HepG2 (cell line): ENCODE results near the gene ADGRL3. TPM values are rescaled to one million over a fixed set of nuclear protein-coding genes. Genes with fewer than 3 reads are reported as not detected.
"Not testable (repeated sequence)": the region's sequence is repeated elsewhere in the genome, so short reads cannot be mapped to it uniquely, and the experiment has no call there.

ENCODE experiments used
- ATAC-seq: fragments of 200-7000 bp; cut with Tn5 transposase; 3 replicates; pipeline ENCODE4 v1.9.1; 2020; ENCODE audit warnings: mild to moderate bottlenecking, moderate library complexity
- BruUV-seq: library from RNA; stranded (reverse); fragments of 400-500 nt; replicated peaks from 2 replicates; lab custom pipeline; 2021; lab: Mats Ljungman, UMichigan
- CTCF ChIA-PET: fragments of 300-600 bp; formaldehyde crosslinking; extraction: SDS; loops from one replicate; lab custom pipeline; 2021; ENCODE audit warnings: low total read pairs, inconsistent platforms, low intra/inter-chr PET ratio; lab: Yijun Ruan, JAX
- POLR2A ChIA-PET: fragments of 350-600 bp; sonication (Branson Sonifier 250); formaldehyde crosslinking; loops from one replicate; lab custom pipeline; 2020; ENCODE audit warnings: antibody characterized with exemption, inconsistent platforms; lab: Yijun Ruan, JAX
- DNase-seq: peaks from one replicate; pipeline ENCODE4 v3.0.0-alpha.2; 2015; ENCODE audit warnings: low spot score
- FAIRE-seq: peaks from 3 replicates; lab custom pipeline; 2011; peaks lifted over from hg19 to GRCh38; lab: Jason Lieb, UNC
- H2AFZ ChIP-seq: one replicate; pipeline ENCODE4 v1.6.1; 2011; ENCODE audit warnings: low read length, inconsistent platforms
- H3K27ac ChIP-seq: fragments of 300-600 bp; 3 replicates; pipeline ENCODE4 v1.8.0; 2011; ENCODE audit warnings: mixed run types, mild to moderate bottlenecking, mixed read lengths, low read length, inconsistent platforms; ENCODE audit not compliant: insufficient read depth; ENCODE audit errors: extremely low read length
- H3K27me3 ChIP-seq, 2 experiments: fragments of 200-600 bp in 1 of 2; 2 replicates in 1 of 2; 3 replicates in 1 of 2; pipeline versions ENCODE4 v1.6.0 to v1.8.0; 2011; ENCODE audit warnings: low read length in 2 of 2, mild to moderate bottlenecking in 2 of 2, moderate library complexity in 2 of 2, inconsistent platforms in 1 of 2; ENCODE audit not compliant: insufficient read depth in 2 of 2, control insufficient read depth in 1 of 2
- H3K36me3 ChIP-seq, 2 experiments: fragments of 200-600 bp in 1 of 2; replicated peaks in 1 of 2; 2 replicates in 1 of 2; 3 replicates in 1 of 2; pipeline versions ENCODE4 v1.5.1 to v1.8.0; 2011; ENCODE audit warnings: low read length in 2 of 2, inconsistent platforms in 1 of 2; ENCODE audit not compliant: insufficient read depth in 2 of 2, control insufficient read depth in 1 of 2
- H3K4me1 ChIP-seq: 2 replicates; pipeline ENCODE4 v1.5.1; 2012; ENCODE audit warnings: low read length, inconsistent platforms; ENCODE audit not compliant: insufficient read depth
- H3K4me2 ChIP-seq: 2 replicates; pipeline ENCODE4 v1.6.0; 2011; ENCODE audit warnings: low read depth, low read length, inconsistent platforms
- H3K4me3 ChIP-seq, 3 experiments: fragments of 200-600 bp in 1 of 3; sonication (generic), shearing (Covaris generic) in 1 of 3; replicated peaks in 1 of 3; 2 replicates each; pipeline ENCODE4 v1.5.1; 2011 to 2016; ENCODE audit warnings: low read length in 3 of 3, inconsistent platforms in 2 of 3, low read depth in 2 of 3, mild to moderate bottlenecking in 2 of 3, control low read depth in 1 of 3, mixed read lengths in 1 of 3; ENCODE audit not compliant: insufficient read depth in 1 of 3
- H3K79me2 ChIP-seq: one replicate; pipeline ENCODE4 v1.6.1; 2011; ENCODE audit warnings: low read length, inconsistent platforms; ENCODE audit not compliant: insufficient read depth
- H3K9ac ChIP-seq: 2 replicates; pipeline ENCODE4 v1.6.0; 2011; ENCODE audit warnings: mild to moderate bottlenecking, low read depth, low read length, inconsistent platforms; ENCODE audit not compliant: insufficient read depth
- H3K9me3 ChIP-seq: 2 replicates; pipeline ENCODE4 v1.5.1; 2012; ENCODE audit warnings: mild to moderate bottlenecking, low read length
- H4K20me1 ChIP-seq: 2 replicates; pipeline ENCODE4 v1.6.0; 2011; ENCODE audit warnings: inconsistent platforms, mild to moderate bottlenecking, low read length, moderate library complexity; ENCODE audit not compliant: insufficient read depth
- ARNT ChIP-seq: fragments of 450-650 bp; IDR thresholded peaks from 2 replicates; pipeline ENCODE4 v1.6.1; 2017
- ARNT2 ChIP-seq: sonication (generic); formaldehyde crosslinking; IDR thresholded peaks from 2 replicates; pipeline ENCODE4 v1.8.0; 2022; ENCODE audit warnings: mild to moderate bottlenecking, low read depth, missing genetic modification reagents, moderate library complexity
- ATF5 ChIP-seq: sonication (generic); formaldehyde crosslinking; IDR thresholded peaks from 2 replicates; pipeline ENCODE4 v1.4.0; 2020; ENCODE audit warnings: mild to moderate bottlenecking, low read depth, missing genetic modification reagents
- CREBL2 ChIP-seq: sonication (generic); formaldehyde crosslinking; IDR thresholded peaks from 2 replicates; pipeline ENCODE4 v1.8.1; 2023; ENCODE audit warnings: missing genetic modification reagents, mild to moderate bottlenecking, borderline replicate concordance
- FOXA1 ChIP-seq, 2 experiments: fragments of 450-650 bp in 1 of 2; sonication (generic) in 1 of 2; formaldehyde crosslinking in 1 of 2; IDR thresholded peaks; 2 replicates each; pipeline versions ENCODE4 v1.4.0 to v1.6.1; 2016 to 2020; ENCODE audit warnings: missing genetic modification reagents in 1 of 2
- IRF2 ChIP-seq: IDR thresholded peaks from 2 replicates; pipeline ENCODE4 v1.6.1; 2018; ENCODE audit warnings: missing genetic modification reagents, missing compliant biosample characterization
- PREB ChIP-seq: sonication (generic); formaldehyde crosslinking; IDR thresholded peaks from 2 replicates; pipeline ENCODE4 v1.4.0; 2020; ENCODE audit warnings: missing genetic modification reagents
- RFXANK ChIP-seq: IDR thresholded peaks from 2 replicates; pipeline ENCODE4 v1.6.1; 2016
- SIN3B ChIP-seq: fragments of 150-350 bp; IDR thresholded peaks from 2 replicates; pipeline ENCODE4 v1.6.1; 2014; ENCODE audit warnings: low read length
- SKI ChIP-seq: fragments of 450-650 bp; IDR thresholded peaks from one replicate; pipeline ENCODE4 v1.6.1; 2018; ENCODE audit warnings: mild to moderate bottlenecking; ENCODE audit not compliant: partially characterized antibody
- TEAD3 ChIP-seq: optimal IDR thresholded peaks from 2 replicates; pipeline ENCODE3; 2016; ENCODE audit warnings: borderline replicate concordance
- TMF1 ChIP-seq: sonication (generic); formaldehyde crosslinking; IDR thresholded peaks from 2 replicates; pipeline ENCODE4 v1.8.1; 2022; ENCODE audit warnings: low read depth, missing genetic modification reagents
- XRCC5 ChIP-seq: fragments of 200-400 bp; formaldehyde crosslinking; optimal IDR thresholded peaks from 2 replicates; pipeline ENCODE3; 2017; ENCODE audit warnings: mild to moderate bottlenecking, low read length
- ZNF256 ChIP-seq: sonication (generic); formaldehyde crosslinking; conservative IDR thresholded peaks from 2 replicates; pipeline ENCODE4 v1.4.0; 2020; ENCODE audit warnings: missing genetic modification reagents
- ZSCAN22 ChIP-seq: sonication (generic); formaldehyde crosslinking; IDR thresholded peaks from 2 replicates; pipeline ENCODE4 v1.4.0; 2020; ENCODE audit warnings: mild to moderate bottlenecking, missing genetic modification reagents
- WGBS: methylation state at CpG from one replicate; pipeline ENCODE4 v1.1.6; 2017; ENCODE audit warnings: low lambda C conversion rate; 5-methylcytosine and 5-hydroxymethylcytosine counted together
- in situ Hi-C: cut with HindIII; loops from 2 replicates; pipeline ENCODE4 v1.10.0; 2017; ENCODE audit warnings: low pct_unique_long_range_greater_than_20kb; ENCODE audit not compliant: extremely low pct_ligation_motif_present
- intact Hi-C: fragments of 100-400 bp; cut with micrococcal nuclease; formaldehyde crosslinking; loops from one replicate; pipeline ENCODE4 v1.10.0; 2022; ENCODE audit not compliant: unreplicated experiment
- polyA plus RNA-seq, 8 experiments: library from polyadenylated mRNA; depleted of rRNA in 3 of 8; stranded (reverse) in 7 of 8; unstranded in 1 of 8; fragments of >200 nt; fragmentation: Illumina TruSeq in 4 of 8; extraction: Trizol in 4 of 8; gene quantifications; 2 replicates each; pipeline versions ENCODE4 v1.2.1 to v1.2.3, GENCODE V29; 2011 to 2016; ENCODE audit warnings: low read depth in 4 of 8, missing spikeins in 1 of 8, mixed read lengths in 1 of 8; ENCODE audit not compliant: insufficient read depth in 1 of 8
- total RNA-seq, 5 experiments: library from RNA; depleted of rRNA; stranded (reverse); fragments of >200 nt; fragmentation: Illumina TruSeq; extraction: Trizol; gene quantifications; 2 replicates each; pipeline ENCODE4 v1.2.3, GENCODE V29; 2016; ENCODE audit warnings: low read depth in 1 of 5

ADGRL3 gene
- total and polyA plus RNA-seq, 2 of the 13 experiments (the other 11 are each of a cell fraction or from before 2014, with no cell fraction given): 0.04 to 0.05 TPM

GRCh38 chr4:61372817-61373216 is 172.7 kb downstream of the ADGRL3 start:
- DNase-seq; H3K4me3 ChIP-seq; in situ Hi-C loops; H4K20me1 ChIP-seq; BruUV-seq; FAIRE-seq; H3K27ac ChIP-seq; H3K4me2 ChIP-seq; intact Hi-C loops; POLR2A ChIA-PET; H3K79me2 ChIP-seq; H2AFZ ChIP-seq; ATAC-seq; H3K27me3 ChIP-seq; H3K9me3 ChIP-seq; H3K36me3 ChIP-seq; H3K9ac ChIP-seq; CTCF ChIA-PET; H3K4me1 ChIP-seq; TF ChIP-seq FOXA1 (IDR thresholded peaks at IDR 0.05): not testable (repeated sequence)
- 34% methylated on average over 8 of the region's 26 CpGs for WGBS
- TF ChIP-seq FOXA1 (CRISPR knock-in tag; IDR thresholded peaks at IDR 0.05): 0 out of 2 replicates have a peak, but pooled peaks have one; percentile 19

GRCh38 chr4:61373901-61374440 is 173.8 kb downstream of the ADGRL3 start:
- H3K9ac ChIP-seq: no peak overlapping the region
- DNase-seq (no peak), ATAC-seq (no peak), FAIRE-seq (no peak)
- no peaks in the 10 kb centered on the region for H3K4me1 ChIP-seq
- H3K27ac ChIP-seq: no peak overlapping the region
- CTCF ChIA-PET: no interaction called here
- POLR2A ChIA-PET: no interaction called here
- no peaks in the 10 kb centered on the region for H3K79me2 ChIP-seq
- H3K4me3 ChIP-seq: no peak overlapping the region
- intact Hi-C loops: no loop called here
- H3K27me3 ChIP-seq: no peaks in the 10 kb centered on the region
- in situ Hi-C loops: no loop called here
- H3K4me2 ChIP-seq: no peak overlapping the region
- no peak overlapping the region for H2AFZ ChIP-seq
- no TSS peak for BruUV-seq
- H3K9me3 ChIP-seq: no peaks in the 10 kb centered on the region
- TF ChIP-seq ZSCAN22 (CRISPR knock-in tag) (no peak), SKI (no peak), RFXANK (no peak), TMF1 (no peak), SIN3B (no peak), CREBL2 (CRISPR knock-in tag) (no peak), XRCC5 (no peak), IRF2 (CRISPR knock-in tag) (no peak), ARNT (no peak), TEAD3 (no peak), ATF5 (CRISPR knock-in tag) (no peak), ARNT2 (CRISPR knock-in tag) (no peak), ZNF256 (no peak), PREB (CRISPR knock-in tag) (no peak)
- 22% methylated on average over 1 of the region's 1 CpG for WGBS
- no peaks in the 10 kb centered on the region for H4K20me1 ChIP-seq
- no peaks in the 10 kb centered on the region for H3K36me3 ChIP-seq
